ENCODE results near the gene DLGAP1.

Gene DLGAP1

DNA sequence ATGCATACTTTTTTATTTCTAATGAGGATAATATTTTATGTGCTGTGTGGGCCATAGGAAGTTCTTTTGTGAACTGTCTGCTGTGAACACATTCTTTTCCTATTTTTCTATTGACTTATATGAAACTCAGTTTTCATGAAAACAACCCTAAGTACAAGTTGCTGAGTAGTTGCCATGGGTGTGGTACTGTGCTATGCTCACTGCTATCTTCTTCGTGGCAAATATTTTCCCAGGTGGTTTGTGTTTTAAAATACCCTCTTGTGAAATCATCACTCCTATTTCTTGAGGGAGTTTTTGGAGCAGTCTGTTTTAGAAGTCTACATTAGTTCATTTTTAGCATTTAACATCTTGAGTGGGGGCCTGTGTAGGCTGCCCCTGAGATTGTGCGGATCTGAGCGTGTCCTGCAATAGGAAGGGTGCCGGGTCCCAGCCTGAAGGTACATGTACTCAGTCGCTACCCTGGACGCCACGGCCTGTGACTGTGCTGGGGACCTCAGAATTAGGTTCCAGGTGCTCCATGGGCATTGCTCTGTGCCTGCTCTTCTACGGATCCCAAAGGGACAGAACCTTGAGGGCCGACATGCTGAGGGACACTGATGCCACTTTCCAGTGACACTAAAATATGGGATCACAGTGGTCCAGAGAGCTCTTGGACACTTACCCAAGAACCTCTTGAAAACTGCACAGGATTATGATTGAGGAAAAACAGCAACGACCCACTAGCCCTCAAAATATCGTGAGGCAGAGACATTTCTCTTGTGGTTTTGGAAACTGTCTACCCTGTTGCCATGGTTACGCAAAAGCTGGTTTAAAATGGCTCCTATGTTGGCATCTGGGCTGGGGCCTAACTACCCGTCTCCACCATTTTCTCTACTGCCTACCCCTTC is 524.7 kb downstream of the DLGAP1 start:
- DNase-seq = no peak

DNA sequence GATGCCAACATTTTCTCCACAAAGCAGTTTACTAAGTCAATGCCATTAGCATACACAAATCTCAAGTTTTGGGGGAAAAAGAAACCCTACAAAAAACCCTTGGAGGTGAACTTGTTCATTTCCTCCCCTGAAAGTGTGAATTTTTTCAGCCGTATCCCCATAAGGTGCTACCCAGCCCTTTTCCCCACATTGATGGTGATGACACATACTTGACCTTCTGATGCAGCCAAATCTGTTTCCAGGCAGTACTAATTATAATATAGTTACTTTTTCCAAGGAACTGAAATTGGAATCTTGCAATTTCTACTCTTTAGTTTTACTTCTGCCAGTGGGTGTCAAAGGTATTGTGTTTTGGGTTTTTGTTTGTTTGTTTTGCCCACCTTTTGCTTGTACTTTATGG is 530.7 kb downstream of the DLGAP1 start:
- DNase-seq = no peak

DNA sequence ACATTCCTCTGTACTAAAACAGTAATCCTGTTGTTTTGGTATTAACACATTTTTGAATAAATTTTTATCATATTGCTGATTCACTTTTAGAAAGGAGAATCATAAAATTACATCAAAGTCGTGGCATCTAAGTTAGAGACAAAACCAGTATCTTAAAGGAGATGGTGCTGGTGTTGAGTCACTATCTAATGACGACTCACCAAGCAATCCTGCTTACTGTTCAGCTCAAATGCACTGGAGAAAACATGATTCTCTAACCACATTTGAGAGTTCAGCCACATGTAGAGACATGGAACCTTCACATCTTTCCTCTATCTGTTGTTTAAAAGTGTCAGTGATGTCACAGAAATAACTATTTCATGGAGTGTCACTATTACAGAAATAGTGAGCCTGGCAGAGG is 531.4 kb downstream of the DLGAP1 start:
- DNase-seq = no peak

DNA sequence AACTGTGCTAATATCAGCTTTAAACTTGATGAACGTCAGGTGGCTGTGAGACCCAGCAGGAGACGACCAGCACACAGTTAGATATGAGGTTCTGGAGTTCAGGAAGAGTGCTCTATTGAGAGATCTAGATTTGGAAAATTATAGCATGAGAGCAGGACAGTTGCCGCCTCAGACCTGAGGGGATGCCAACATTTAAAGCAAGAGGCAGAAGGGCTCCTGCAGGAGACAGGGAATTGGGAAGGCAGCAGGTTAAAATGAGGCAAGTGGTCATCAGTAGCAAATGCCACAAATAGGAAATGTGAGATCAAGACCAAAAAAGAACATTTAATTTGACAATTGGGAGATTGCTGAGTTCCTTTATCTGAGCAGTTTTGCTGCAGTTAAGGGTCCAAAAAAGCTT is 533.3 kb downstream of the DLGAP1 start:
- no peak for DNase-seq

DNA sequence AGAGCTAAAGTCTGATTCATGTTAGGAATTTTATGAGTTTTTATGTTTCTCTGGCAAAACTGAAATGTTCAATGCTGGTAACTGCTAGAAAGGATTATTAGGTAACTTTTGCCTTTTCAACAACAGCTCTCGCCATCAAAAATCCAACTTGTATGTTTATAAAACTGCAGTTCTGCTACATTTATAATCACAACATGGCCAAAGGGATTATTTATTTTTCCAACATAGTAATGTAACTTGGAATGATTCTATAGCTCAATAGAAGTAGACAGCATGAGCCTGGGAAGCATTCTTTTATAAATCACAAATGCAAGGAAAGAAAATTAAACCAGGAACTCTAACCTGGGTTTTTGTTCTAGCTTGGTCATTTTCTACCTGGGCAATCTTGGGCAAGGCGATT is 534.3 kb downstream of the DLGAP1 start:
- no peak for DNase-seq

DNA sequence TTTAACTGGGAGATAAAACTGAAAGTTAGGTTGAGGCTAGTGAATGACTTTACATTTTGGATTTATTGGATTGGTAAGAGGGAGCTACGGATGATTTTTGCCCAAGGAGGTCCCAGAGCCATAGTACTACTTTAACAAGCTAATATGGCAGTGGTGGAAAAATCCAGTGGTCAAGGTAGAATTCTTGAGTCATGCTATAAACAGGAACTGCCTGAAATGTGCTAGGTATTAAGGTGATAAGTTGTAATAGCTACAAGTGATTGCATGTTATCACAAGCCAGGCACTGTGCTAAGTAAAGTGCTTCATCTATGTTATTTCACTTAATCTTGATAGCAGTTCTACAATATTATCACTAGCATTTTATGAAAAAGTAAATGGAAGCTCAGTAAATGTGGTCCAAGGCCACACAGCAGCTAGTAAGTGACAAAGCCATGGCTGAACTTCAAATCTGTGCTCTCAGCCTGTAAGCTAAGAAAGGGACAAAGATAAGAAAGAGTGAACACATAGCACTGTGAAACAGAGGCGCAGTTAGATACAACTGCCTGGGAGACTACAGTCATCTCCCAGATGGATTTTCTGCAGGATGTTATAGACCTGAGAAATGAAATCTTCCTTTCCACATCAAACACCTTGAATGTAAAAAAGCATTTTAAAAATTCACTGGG is 535.6 kb downstream of the DLGAP1 start:
- no peak for DNase-seq

DNA sequence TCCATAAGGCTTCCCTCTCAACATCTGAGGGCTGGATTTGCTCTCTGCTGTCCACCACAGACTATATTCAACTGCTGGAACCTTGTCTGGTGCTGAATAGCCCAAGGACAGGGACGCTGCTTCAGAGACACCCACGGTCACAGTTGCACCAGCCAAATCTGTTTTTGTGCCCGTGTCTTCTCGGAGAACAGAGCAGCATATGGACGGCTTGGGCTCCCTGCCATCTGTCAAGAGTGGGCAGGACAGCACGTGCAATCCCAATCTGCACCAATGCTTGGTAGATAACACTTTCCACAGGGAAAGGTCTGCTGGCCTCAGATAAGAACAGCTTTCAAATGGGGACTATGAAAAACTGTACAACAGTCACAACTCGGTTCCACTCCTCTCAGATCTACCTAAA is 539.0 kb downstream of the DLGAP1 start:
- no peak for DNase-seq

DNA sequence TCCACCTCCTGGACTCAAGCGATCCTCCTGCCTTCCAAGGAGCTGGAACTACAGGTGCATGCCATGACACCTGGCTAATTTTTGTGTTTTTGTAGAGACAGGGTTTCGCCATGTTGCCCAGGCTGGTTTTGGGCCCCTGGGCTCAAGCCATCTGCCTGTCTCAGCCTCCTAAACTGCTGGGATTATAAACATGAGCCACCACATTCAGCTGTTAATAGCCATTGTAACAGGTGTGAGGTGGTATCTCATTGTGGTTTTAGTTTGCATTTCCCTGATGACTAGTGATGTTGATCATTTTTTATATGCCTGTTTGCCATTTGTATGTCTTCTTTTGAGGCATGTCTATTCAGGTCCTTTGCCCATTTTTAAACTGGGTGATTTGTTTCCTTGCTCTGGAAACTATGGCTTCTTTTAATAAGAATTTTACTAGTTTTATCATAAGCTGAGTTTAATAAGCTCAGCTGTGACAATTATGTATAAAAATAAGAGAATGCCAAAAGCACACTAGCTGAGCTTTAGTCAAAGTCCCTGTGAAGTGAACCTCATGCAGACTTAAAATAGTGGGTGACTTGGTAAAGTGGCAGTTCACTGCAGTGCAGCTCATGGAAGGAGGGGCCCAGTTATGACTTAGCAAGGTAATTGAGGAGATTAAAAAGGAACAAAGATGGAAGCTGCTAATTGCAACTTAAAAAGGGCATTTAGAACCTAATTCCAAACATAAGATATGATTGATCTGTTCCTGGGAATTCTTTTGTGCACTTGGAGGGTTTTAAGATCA is 540.1 kb downstream of the DLGAP1 start:
- DNase-seq = no peak

DNA sequence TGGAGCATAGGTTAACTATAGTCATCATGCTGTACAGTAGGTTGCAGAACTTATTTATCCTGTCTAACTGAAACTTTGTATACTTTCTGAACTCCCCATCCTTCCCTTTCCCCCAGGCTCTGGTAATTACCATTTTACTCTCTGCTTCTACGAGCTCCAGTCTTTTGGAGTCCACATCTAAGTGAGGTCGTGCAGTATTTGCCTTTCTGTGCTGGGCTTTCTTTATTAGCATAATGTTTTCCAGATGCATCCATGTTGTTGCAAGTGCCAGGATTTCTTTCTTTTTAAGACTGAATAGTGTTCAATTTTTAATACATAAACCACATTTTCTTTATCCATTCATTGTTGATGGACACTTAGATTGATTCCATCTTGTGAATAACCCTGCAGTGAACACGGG is 541.0 kb downstream of the DLGAP1 start:
- no peak for DNase-seq

DNA sequence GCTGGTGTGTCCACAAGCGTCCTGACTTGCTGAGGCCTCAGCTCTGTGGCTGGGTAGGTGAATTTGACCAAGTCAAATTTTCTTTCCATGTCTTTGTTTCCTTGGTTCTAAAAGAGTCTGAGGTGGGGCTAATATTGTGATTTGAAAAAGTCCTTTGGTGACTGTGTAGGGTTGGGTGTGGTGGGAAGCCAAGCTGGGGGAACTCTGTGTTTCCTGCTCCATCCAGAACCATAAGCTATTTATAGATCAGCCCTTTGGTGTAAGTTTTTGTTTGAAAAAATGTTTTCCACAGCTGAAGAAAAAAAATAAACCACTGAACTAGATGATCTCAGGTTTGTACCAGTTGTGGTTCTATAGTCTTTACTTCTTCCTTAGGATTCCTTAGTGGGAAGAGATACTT is 542.4 kb downstream of the DLGAP1 start:
- no peak for DNase-seq

DNA sequence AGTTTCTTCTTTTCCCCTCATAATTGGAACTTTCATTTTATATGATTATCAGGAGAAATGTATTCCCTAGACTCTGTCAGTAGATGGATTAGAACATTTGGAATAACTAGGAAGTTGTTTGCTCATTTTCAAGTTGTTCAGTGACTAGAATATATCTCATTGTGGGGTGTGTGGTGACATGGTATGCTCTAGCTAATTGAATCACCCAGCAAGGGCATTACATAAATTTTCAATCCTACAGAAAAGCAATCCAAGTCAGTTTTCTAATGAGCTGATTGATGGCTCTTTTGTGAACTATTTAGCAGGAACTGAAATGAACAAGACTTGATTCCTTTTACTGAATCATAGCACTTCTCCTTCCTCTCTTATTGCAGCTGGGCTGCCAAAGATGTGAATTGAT is 543.7 kb downstream of the DLGAP1 start:
- no peak for DNase-seq

DNA sequence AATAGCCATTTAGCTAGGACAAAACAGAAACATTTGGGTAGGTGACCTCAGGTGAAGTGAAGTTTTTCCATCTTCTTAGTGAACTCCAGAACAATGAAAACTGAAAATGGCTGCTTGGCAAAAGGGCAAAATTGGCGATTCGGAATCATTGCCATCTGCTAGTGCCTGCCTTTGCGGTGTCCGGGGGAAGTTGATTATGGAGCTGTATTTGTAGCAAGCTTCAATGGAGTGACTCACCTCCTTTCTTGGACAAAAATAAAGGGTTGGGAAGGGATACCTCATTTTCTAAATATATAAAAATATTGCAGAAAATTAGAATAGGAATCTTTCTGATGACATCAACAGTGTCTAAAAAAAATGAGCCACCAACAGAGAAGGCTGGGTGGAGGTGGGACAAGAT is 544.6 kb downstream of the DLGAP1 start:
- DNase-seq = no peak

DNA sequence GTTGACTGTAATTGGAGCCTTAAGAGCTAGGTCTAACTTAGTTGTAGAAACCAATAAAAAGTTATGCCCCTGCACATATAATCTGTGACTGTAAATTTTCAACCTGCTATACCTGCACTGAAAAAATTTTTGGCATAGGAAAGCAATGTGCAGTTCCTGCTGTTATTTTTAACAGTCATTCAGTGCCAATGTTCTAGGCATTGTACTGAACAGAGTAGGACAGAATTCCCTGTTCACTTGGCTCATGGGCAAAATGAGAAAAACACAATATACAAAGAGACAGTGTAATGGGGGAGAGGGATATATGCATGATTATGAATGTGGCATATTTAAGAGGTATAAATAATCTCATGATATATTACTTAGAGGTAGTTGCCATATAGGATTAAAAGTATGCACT is 547.2 kb downstream of the DLGAP1 start:
- no peak for DNase-seq

DNA sequence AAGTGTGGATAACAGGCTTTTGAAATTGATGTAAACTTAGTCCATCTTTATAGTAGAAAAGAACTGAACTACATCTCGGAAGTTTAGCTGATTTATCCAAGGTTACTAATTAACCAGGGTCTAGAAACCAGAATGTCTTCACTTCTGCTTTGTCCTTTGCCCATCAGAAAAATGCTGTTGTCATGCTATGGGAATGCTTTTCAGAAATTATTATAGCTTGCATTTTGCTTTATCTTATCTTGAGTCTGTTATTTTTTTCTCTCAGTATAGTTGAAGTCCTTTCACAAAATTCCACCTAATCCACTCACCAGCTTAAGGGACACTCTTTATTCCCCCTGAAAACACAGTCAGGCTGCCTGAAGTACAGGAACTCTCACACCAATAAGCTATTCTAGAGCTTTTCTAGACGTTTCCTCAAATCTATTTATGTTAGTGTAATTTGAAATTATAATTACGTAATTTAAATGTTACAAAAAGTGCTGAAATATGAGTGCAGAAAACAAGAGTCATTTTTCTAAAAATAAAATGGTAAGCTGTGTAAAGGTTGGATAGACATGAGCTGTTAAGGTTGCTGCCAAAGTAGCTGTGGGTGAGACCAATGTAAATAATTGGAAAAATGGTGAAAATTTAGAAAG is 548.9 kb downstream of the DLGAP1 start:
- no peak for DNase-seq

DNA sequence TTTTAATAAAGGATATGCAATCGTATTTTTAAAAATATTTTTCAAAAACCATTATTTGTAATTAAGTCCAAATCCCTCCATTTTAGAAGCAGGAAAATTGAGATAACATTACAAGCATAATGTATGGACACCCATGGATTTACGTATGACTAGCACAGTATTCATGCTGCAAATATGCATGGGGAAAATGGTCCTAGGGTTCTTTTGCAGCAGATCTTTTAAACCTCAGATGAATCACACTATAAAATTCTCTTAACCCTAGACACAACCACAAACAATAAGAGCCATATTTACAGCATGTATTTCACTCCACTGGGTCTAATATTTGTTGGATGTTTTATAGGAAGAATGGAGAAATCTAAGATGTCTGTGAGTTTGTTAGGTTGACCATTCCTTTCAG is 551.8 kb downstream of the DLGAP1 start:
- no peak for DNase-seq

DNA sequence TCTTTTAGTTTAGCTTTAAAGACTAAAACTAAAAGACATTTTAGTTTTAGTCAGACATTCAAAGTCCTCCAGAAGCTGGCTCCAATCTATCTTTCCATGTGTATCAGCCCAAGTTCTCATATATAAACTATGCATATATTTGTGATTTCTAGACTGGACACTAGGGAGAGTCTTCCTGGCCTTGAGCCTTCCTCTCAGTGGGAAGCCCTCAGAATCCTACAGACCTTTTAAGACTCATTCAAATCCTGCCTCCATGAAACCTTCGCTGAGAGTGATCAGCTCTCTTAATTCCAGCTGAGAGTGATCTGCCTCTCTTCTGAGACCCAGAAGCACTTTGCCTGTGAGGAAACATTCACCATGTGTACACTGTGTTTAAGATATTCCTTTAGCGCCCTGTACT is 552.4 kb downstream of the DLGAP1 start:
- DNase-seq = no peak

DNA sequence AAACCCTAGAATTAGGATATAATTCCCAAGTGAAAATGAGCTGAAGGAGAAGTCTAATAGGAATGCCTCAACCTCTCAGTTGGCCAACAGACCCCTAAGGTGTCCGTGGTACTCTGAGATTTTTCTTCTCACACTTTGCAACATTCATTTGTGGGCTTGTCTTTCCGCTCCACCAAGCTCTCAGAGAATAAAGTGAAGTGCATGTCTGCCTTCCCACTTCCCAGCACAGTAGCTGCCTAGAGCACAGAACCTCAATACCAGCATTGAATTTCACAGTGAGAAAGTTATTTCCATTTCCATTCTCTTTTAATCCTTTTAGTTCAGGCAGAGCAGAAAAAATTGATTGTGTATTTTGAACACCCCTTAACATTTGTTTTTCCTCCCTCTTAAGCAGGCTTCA is 553.3 kb downstream of the DLGAP1 start:
- DNase-seq = no peak

DNA sequence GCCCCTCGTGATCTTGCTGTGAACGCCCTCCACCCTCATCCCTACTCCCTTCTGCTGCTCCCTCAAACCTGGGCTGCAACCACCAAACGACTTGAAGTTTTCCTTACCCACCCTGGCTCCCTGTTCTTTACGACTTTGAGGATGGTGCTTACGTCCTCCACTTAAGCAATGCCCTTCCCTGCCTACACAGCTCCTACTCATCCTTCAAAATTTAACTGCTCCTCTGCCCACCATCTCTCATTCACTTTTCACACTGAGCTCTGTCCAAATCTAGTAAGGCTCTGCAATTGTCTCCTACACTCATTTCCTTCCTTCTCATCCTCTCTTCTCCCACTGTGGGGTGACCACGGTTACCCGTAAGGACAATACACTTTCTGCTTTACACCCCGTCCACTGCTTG is 554.1 kb downstream of the DLGAP1 start:
- DNase-seq = no peak

DNA sequence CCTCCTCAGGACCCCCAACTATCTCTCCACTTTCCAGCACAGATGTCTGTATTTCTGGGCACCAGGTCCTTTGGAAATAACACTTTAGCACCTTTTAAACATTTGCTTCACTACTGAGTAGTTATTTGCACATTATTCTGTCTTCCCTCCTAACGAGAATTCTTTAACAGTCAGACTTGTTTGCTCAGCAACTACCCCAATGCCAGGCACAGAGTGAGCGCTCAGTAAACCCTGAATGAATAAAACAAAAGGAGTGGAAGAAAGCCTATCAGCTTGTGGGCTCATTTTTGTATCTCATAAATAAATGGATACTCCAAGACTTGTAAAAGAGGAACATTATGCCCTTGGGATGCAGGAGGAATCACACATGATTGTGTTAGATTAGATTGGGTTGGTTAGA is 554.8 kb downstream of the DLGAP1 start:
- no peak for DNase-seq

DNA sequence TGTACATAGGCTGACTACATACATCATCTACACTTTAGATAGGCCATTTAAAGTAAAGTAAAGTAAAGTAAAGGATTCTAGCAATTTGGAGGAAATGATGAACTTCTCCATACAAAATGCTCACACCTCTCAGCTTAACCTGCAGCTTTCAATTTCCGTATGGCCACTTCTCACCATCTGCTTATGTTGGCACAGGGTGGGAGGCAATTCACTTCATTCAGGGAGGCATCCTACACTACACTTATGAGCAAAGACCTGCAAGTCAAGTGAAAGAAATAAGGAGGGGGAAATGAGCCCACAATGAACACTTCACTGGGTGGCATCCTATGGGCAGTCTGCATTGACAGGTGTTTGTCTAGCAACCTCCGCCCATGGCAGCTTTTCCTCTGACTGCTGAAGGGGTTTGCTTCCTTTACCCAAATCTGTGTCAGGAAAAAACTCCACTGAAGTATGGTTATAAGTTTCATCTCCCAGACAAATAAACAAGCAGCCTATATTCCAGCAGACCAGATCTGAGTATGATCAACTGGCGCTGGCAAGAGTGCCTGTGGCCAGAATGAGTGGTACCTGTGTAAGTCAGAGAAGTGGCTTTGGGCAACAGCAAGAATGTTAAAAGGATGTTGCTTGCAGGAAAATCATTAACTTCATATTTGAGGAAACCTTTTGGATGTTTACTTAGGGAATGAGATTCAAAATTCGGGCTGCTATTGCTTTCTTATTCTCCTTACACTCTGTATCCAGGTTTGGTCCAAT is 556.1 kb downstream of the DLGAP1 start:
- DNase-seq = no peak

DNA sequence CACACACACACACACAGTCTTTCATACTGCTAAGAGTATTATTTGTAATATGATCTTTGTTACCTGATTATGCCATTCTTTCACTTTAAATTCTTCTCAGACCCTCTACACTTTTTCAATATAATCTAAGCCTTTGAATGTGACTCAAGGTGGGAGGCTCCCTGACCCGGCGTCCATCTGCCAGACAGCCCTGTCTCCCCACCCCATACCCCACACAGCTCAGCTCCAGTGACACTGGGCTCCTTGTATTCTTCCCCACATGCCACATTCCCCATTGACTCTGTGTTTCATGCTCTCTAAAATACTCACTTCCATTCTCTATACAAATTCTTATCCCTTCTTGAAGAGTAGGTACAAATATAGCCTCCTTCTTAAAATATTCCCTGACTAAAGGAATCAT is 563.0 kb downstream of the DLGAP1 start:
- DNase-seq = no peak

DNA sequence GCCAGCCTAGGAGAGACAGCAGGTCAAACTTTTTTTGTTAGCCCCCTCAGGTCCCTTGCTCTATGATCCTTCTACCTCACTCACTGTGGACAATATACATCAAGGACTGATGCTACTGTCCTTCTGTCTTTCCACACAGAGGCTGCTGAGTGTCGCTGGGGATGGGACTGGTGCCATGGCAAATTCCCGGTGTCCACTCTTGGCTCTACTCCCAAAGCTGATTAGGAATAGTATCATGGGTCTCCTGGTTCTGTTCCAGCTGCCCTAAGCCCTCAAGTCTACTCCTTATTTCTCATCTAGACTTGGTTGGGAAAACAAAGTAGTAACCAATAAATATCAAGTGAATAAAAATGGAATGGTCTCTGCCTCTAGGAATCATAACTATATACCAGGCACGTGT is 563.9 kb downstream of the DLGAP1 start:
- no peak for DNase-seq

Data from right kidney (tissue), 1 donor.